Mucosa of descending colon (tissue), 3 donors: ENCODE measurements around the gene FTHL17. TPM values are rescaled to one million over a fixed set of nuclear protein-coding genes. Genes with fewer than 3 reads are reported as not detected.

Experiments
- ATAC-seq: fragments of 200-7000 bp; cut with Tn5 transposase; one replicate; pipeline ENCODE4 v1.9.1; 2020; ENCODE audit warnings: mild to moderate bottlenecking, moderate library complexity
- DNase-seq, 3 donors: peaks; one replicate each; pipeline ENCODE4 v3.0.0-alpha.2; 2020
- H3K36me3 ChIP-seq: fragments of 200-600 bp; one replicate; pipeline ENCODE4 v1.8.0; 2021; ENCODE audit warnings: low read depth, mild to moderate bottlenecking
- H3K4me1 ChIP-seq: fragments of 200-600 bp; one replicate; pipeline ENCODE4 v1.8.0; 2021; ENCODE audit warnings: low read depth, mild to moderate bottlenecking
- H3K4me3 ChIP-seq: fragments of 200-600 bp; one replicate; pipeline ENCODE4 v1.8.0; 2021; ENCODE audit warnings: mild to moderate bottlenecking
- H3K9me3 ChIP-seq: fragments of 200-600 bp; one replicate; pipeline ENCODE4 v1.8.0; 2021; ENCODE audit warnings: mild to moderate bottlenecking
- CTCF ChIP-seq: fragments of 200-600 bp; IDR thresholded peaks from one replicate; pipeline ENCODE4 v1.8.0; 2022; ENCODE audit warnings: antibody characterized with exemption, mild to moderate bottlenecking
- intact Hi-C, 2 donors: fragments of 100-400 bp; cut with DNase I in 1 of 2; cut with micrococcal nuclease in 1 of 2; formaldehyde crosslinking; loops; one replicate each; pipeline versions ENCODE4 v1.11.0 to v1.11.1; 2022; cut with DNase I, micrococcal nuclease
- total RNA-seq, 3 donors: library from RNA; stranded (reverse); fragmentation: NEBNext Ultra II Directional in 2 of 3; extraction: Animal tissue kit (Norgen Biotek cat#: 25700) in 2 of 3; gene quantifications; one replicate each; pipeline versions ENCODE4 v1.2.1 to v1.2.4, GENCODE V29; 2021 to 2023
- donor health status: DM: no; HTN: no; CAD: no; lungs with moderate emphysema.
- donor health status: DM: no; HTN: no; CAD: no.
- donor health status: DM: no; HTN: yes; CAD: no.

FTHL17 gene
- total RNA-seq, 3 donors from 2014 or later: not detected

GRCh38 chrX:31060016-31060415 lies 11.8 kb downstream of the FTHL17 start:
- intact Hi-C loops: no loop called here
- DNase-seq: no peak
- no peak for ATAC-seq
- no peak overlapping the region for H3K4me3 ChIP-seq
- H3K4me1 ChIP-seq: no peaks in the 10 kb centered on the region
- no peaks in the 10 kb centered on the region for H3K36me3 ChIP-seq
- H3K9me3 ChIP-seq: no peaks in the 10 kb centered on the region
- no peak for TF ChIP-seq CTCF

GRCh38 chrX:31058284-31058683 lies 13.6 kb downstream of the FTHL17 start:
- Histone ChIP-seq H3K36me3 (no peaks in the 10 kb centered on the region), H3K9me3 (no peaks in the 10 kb centered on the region), H3K4me3 (no peak overlapping the region), H3K4me1 (no peaks in the 10 kb centered on the region)
- no peak for DNase-seq
- ATAC-seq: no peak
- TF ChIP-seq CTCF: no peak
- intact Hi-C loops: no loop called here

- ATAC-seq: no peak
- DNase-seq: no peak
- Histone ChIP-seq H3K9me3 (no peaks in the 10 kb centered on the region), H3K4me3 (no peak overlapping the region), H3K4me1 (no peaks in the 10 kb centered on the region), H3K36me3 (no peaks in the 10 kb centered on the region)
- intact Hi-C loops: no loop called here
- TF ChIP-seq CTCF: no peak
These were observed 14.2 kb downstream of the FTHL17 start for GRCh38 chrX:31057691-31058090.

- DNase-seq: no peak
- no peaks in the 10 kb centered on the region for H3K36me3 ChIP-seq
- H3K9me3 ChIP-seq: no peaks in the 10 kb centered on the region
- H3K4me3 ChIP-seq: no peak overlapping the region
- no peak for TF ChIP-seq CTCF
- no peak for ATAC-seq
- intact Hi-C loops: no loop called here
- no peaks in the 10 kb centered on the region for H3K4me1 ChIP-seq
These were observed 14.6 kb downstream of the FTHL17 start for GRCh38 chrX:31057291-31057690.

GRCh38 chrX:31053621-31054020 lies 18.2 kb downstream of the FTHL17 start:
- ATAC-seq (no peak), DNase-seq (no peak)
- Histone ChIP-seq H3K4me1 (no peaks in the 10 kb centered on the region), H3K36me3 (no peaks in the 10 kb centered on the region), H3K4me3 (no peak overlapping the region), H3K9me3 (no peaks in the 10 kb centered on the region)
- TF ChIP-seq CTCF: no peak
- intact Hi-C loops: no loop called here

GRCh38 chrX:31039327-31039711 lies 32.5 kb downstream of the FTHL17 start:
- no peak for TF ChIP-seq CTCF
- H3K9me3 ChIP-seq: no peaks in the 10 kb centered on the region
- intact Hi-C loops: loop anchor here in 1 of 2 donors (10.0 kb wide), 1 partner anchor 615 kb away; no protein-coding TSS in a partner anchor
- H3K4me3 ChIP-seq: no peak overlapping the region
- H3K4me1 ChIP-seq: no peaks in the 10 kb centered on the region
- DNase-seq (no peak), ATAC-seq (no peak)
- H3K36me3 ChIP-seq: no peaks in the 10 kb centered on the region
